ENCODE results near the gene MOV10L1. TPM values are rescaled to one million over a fixed set of nuclear protein-coding genes. Genes with fewer than 3 reads are reported as not detected.

The MOV10L1 gene
- total and polyA plus RNA-seq, 2 donors (not counting 3 experiments of a cell fraction or from before 2014, with no cell fraction given): 27.6 to 37.6 TPM

- Histone ChIP-seq H2AFZ (ENCODE audit: low read depth, low read length) (no peak overlapping the region), H3K4me3 (replicated peaks in 1 of 3; ENCODE audit: insufficient read depth in 1 of 3, low read depth in 1 of 3, low read length in 3 of 3) (no peak overlapping the region), H3K27ac (ENCODE audit: insufficient read depth, low read depth, low read length) (no peak overlapping the region), H3K9ac (replicated peaks; ENCODE audit: extremely low read depth, insufficient read depth, low read length) (no peak overlapping the region), H3K4me2 (ENCODE audit: insufficient read depth, low read length) (no peak overlapping the region), H3K27me3 (ENCODE audit: control insufficient read depth in 2 of 2, insufficient read depth in 2 of 2, low read length in 2 of 2) (no peaks in the 10 kb centered on the region), H3K9me1 (replicated peaks; ENCODE audit: control insufficient read depth, extremely low read depth, insufficient read depth, low read length) (no peaks in the 10 kb centered on the region), H3K36me3 (ENCODE audit: control insufficient read depth in 2 of 2, extremely low read depth in 1 of 2, insufficient read depth in 2 of 2, low read length in 2 of 2) (peaks cover 8 to 18% of the 10 kb centered on the region in 2 experiments), H4K20me1 (replicated peaks; ENCODE audit: control insufficient read depth, extremely low read depth, insufficient read depth, low read length) (no peaks in the 10 kb centered on the region), H3K4me1 (ENCODE audit: control insufficient read depth, extremely low read depth, insufficient read depth, low read length) (peaks cover 22% of the 10 kb centered on the region), H3K9me3 (replicated peaks; ENCODE audit: control insufficient read depth, insufficient read depth, low read length) (no peaks in the 10 kb centered on the region), H3K79me2 (ENCODE audit: control insufficient read depth, insufficient read depth, low read length) (peaks cover 39% of the 10 kb centered on the region)
- ChIA-PET POLR2A (no interaction called here), CTCF (no interaction called here)
- intact Hi-C loops (cut with micrococcal nuclease) (loop anchor here (5.0 kb wide), 1 partner anchor 82 kb away; no protein-coding TSS in a partner anchor), dilution Hi-C loops (cut with MboI; ENCODE audit: extremely low pct_ligation_motif_present, low sequenced_read_pairs) (no loop called here)
- BruUV-seq (replicated peaks): no TSS peak
- DNase-seq (ENCODE audit: low read depth, low spot score) (no peak), FAIRE-seq (no peak)
- no peak for TF ChIP-seq MYC (IDR thresholded peaks at IDR 0.05; ENCODE audit: low read depth, low read length)
- TF ChIP-seq POLR2AphosphoS5 (IDR thresholded peaks at IDR 0.05; ENCODE audit: insufficient read depth, low read depth, low read length): no peak
- TF ChIP-seq GATA2 (IDR thresholded peaks at IDR 0.05; ENCODE audit: insufficient read depth, insufficient read length, low read depth, low read length): no peak
- TF ChIP-seq JUN (IDR thresholded peaks at IDR 0.05; ENCODE audit: borderline replicate concordance, insufficient read depth, insufficient read length, low read depth): no peak
- TF ChIP-seq FOS (IDR thresholded peaks at IDR 0.05; ENCODE audit: borderline replicate concordance, insufficient read depth, low read length): no peak
- TF ChIP-seq EZH2 (IDR thresholded peaks at IDR 0.05; ENCODE audit: borderline replicate concordance, low read depth, low read length, severe bottlenecking): no peak
- TF ChIP-seq, protein P1, sequence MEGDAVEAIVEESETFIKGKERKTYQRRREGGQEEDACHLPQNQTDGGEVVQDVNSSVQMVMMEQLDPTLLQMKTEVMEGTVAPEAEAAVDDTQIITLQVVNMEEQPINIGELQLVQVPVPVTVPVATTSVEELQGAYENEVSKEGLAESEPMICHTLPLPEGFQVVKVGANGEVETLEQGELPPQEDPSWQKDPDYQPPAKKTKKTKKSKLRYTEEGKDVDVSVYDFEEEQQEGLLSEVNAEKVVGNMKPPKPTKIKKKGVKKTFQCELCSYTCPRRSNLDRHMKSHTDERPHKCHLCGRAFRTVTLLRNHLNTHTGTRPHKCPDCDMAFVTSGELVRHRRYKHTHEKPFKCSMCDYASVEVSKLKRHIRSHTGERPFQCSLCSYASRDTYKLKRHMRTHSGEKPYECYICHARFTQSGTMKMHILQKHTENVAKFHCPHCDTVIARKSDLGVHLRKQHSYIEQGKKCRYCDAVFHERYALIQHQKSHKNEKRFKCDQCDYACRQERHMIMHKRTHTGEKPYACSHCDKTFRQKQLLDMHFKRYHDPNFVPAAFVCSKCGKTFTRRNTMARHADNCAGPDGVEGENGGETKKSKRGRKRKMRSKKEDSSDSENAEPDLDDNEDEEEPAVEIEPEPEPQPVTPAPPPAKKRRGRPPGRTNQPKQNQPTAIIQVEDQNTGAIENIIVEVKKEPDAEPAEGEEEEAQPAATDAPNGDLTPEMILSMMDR (IDR thresholded peaks at IDR 0.05; ENCODE audit: extremely low read depth in 1 of 2, insufficient read depth in 1 of 2, low read depth in 1 of 2, low read length in 2 of 2): no peak
- TF ChIP-seq, protein P2, sequence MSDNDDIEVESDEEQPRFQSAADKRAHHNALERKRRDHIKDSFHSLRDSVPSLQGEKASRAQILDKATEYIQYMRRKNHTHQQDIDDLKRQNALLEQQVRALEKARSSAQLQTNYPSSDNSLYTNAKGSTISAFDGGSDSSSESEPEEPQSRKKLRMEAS (IDR thresholded peaks at IDR 0.05; ENCODE audit: insufficient read depth, insufficient read length): no peak
- no peak for TF ChIP-seq POLR2A (IDR thresholded peaks at IDR 0.05; ENCODE audit: low read depth, low read length)
Observed at GRCh38 chr22:50194037-50194805, 104.4 kb downstream of the MOV10L1 start.

Data from endothelial cell of umbilical vein (primary cell).